ENCODE measurements around the gene UBE2D1. TPM values are rescaled to one million over a fixed set of nuclear protein-coding genes. Genes with fewer than 3 reads are reported as not detected.

Gene UBE2D1
- total and polyA plus RNA-seq, 2 of the 13 experiments (the other 11 are each of a cell fraction or from before 2014, with no cell fraction given): 6.2 to 13.8 TPM

DNA sequence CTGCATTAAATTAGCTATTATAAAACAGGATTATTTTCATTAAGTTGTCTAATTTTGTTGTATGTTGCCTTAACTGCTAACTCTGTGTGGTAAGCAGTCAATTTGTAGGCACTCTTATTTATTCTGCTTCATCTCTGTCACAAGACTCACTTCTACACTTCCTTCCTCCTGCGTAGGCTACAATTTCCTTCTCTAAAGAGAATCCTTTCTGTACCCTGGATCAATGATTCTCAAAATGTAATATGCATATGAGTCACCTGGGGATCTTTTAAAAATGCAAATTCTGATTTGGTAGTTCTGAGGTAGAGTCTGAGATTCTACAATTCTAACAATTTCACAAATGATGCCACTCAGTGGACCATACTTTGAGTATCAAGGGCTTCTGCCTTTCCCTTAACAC lies 4.4 kb upstream of the UBE2D1 start:
- CTCF ChIA-PET (ENCODE audit: low intra/inter-chr PET ratio, low total read pairs): no interaction called here
- TF ChIP-seq ZNF547 (CRISPR knock-in tag; IDR thresholded peaks at IDR 0.05) (no peak), ZMYM4 (CRISPR knock-in tag; IDR thresholded peaks at IDR 0.05) (no peak), ZIK1 (CRISPR knock-in tag; IDR thresholded peaks at IDR 0.05; ENCODE audit: borderline replicate concordance, low read depth) (no peak), ZNF563 (CRISPR knock-in tag; IDR thresholded peaks at IDR 0.05) (no peak), HCFC1 (IDR thresholded peaks at IDR 0.05; ENCODE audit: low read depth, low read length) (no peak), NFIC (IDR thresholded peaks at IDR 0.05; ENCODE audit: low read length) (no peak), CEBPB (IDR thresholded peaks at IDR 0.05; ENCODE audit: borderline replicate concordance, low read depth, low read length) (no peak), FOSL1 (CRISPR knock-in tag; IDR thresholded peaks at IDR 0.05; ENCODE audit: borderline replicate concordance) (no peak), GLI4 (CRISPR knock-in tag; IDR thresholded peaks at IDR 0.05; ENCODE audit: borderline replicate concordance) (no peak), ZNF224 (CRISPR knock-in tag; IDR thresholded peaks at IDR 0.05) (no peak), ZNF292 (CRISPR knock-in tag; IDR thresholded peaks at IDR 0.05; ENCODE audit: borderline replicate concordance, low read depth) (no peak), FLYWCH1 (CRISPR knock-in tag; IDR thresholded peaks at IDR 0.05) (no peak), CAMTA2 (CRISPR knock-in tag; IDR thresholded peaks at IDR 0.05; ENCODE audit: borderline replicate concordance) (no peak)
- TF ChIP-seq, protein P1, sequence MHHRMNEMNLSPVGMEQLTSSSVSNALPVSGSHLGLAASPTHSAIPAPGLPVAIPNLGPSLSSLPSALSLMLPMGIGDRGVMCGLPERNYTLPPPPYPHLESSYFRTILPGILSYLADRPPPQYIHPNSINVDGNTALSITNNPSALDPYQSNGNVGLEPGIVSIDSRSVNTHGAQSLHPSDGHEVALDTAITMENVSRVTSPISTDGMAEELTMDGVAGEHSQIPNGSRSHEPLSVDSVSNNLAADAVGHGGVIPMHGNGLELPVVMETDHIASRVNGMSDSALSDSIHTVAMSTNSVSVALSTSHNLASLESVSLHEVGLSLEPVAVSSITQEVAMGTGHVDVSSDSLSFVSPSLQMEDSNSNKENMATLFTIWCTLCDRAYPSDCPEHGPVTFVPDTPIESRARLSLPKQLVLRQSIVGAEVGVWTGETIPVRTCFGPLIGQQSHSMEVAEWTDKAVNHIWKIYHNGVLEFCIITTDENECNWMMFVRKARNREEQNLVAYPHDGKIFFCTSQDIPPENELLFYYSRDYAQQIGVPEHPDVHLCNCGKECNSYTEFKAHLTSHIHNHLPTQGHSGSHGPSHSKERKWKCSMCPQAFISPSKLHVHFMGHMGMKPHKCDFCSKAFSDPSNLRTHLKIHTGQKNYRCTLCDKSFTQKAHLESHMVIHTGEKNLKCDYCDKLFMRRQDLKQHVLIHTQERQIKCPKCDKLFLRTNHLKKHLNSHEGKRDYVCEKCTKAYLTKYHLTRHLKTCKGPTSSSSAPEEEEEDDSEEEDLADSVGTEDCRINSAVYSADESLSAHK (CRISPR knock-in tag; IDR thresholded peaks at IDR 0.05; ENCODE audit: borderline replicate concordance): no peak
- TF ChIP-seq, protein P2, sequence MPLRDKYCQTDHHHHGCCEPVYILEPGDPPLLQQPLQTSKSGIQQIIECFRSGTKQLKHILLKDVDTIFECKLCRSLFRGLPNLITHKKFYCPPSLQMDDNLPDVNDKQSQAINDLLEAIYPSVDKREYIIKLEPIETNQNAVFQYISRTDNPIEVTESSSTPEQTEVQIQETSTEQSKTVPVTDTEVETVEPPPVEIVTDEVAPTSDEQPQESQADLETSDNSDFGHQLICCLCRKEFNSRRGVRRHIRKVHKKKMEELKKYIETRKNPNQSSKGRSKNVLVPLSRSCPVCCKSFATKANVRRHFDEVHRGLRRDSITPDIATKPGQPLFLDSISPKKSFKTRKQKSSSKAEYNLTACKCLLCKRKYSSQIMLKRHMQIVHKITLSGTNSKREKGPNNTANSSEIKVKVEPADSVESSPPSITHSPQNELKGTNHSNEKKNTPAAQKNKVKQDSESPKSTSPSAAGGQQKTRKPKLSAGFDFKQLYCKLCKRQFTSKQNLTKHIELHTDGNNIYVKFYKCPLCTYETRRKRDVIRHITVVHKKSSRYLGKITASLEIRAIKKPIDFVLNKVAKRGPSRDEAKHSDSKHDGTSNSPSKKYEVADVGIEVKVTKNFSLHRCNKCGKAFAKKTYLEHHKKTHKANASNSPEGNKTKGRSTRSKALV (CRISPR knock-in tag; IDR thresholded peaks at IDR 0.05): no peak
- TF ChIP-seq, protein P3, sequence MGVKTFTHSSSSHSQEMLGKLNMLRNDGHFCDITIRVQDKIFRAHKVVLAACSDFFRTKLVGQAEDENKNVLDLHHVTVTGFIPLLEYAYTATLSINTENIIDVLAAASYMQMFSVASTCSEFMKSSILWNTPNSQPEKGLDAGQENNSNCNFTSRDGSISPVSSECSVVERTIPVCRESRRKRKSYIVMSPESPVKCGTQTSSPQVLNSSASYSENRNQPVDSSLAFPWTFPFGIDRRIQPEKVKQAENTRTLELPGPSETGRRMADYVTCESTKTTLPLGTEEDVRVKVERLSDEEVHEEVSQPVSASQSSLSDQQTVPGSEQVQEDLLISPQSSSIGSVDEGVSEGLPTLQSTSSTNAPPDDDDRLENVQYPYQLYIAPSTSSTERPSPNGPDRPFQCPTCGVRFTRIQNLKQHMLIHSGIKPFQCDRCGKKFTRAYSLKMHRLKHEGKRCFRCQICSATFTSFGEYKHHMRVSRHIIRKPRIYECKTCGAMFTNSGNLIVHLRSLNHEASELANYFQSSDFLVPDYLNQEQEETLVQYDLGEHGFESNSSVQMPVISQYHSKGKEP (CRISPR knock-in tag; IDR thresholded peaks at IDR 0.05): no peak
- TF ChIP-seq, protein P4, sequence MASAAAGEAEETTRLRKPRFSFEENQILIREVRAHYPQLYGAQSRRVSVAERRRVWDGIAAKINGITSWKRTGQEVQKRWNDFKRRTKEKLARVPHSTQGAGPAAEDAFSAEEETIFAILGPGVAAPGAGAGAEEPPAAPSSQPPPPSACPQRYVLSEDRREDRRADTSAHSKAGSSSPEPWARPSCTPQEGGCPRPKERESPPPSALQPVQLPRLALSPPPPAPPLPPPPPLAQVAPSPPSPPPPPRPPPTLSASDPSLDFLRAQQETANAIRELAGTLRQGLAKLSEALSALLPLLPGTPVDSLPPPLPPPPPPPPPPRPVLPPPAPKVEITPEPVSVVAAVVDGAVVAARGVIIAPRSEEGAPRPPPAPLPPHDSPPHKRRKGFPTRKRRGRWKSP (CRISPR knock-in tag; IDR thresholded peaks at IDR 0.05): no peak

More for the DNA sequence above, 4.4 kb upstream of the UBE2D1 start:
- FAIRE-seq (no peak), DNase-seq (ENCODE audit: low spot score) (no peak), ATAC-seq (no peak)
- Histone ChIP-seq H3K9ac (ENCODE audit: insufficient read depth, low read depth, low read length) (no peak overlapping the region), H3K36me3 (replicated peaks in 1 of 2; ENCODE audit: control insufficient read depth in 1 of 2, insufficient read depth in 2 of 2, low read length in 2 of 2) (no peaks in the 10 kb centered on the region), H4K20me1 (ENCODE audit: insufficient read depth, low read length) (no peaks in the 10 kb centered on the region), H3K4me1 (ENCODE audit: insufficient read depth, low read length) (peaks cover 7% of the 10 kb centered on the region; the same call in 1 of the 2 replicates), H3K79me2 (ENCODE audit: insufficient read depth, low read length) (peaks cover 2% of the 10 kb centered on the region), H3K4me3 (replicated peaks in 1 of 3; ENCODE audit: insufficient read depth in 1 of 3, low read depth in 2 of 3, low read length in 3 of 3) (no peak overlapping the region), H3K4me2 (ENCODE audit: low read depth, low read length) (no peak overlapping the region), H3K27me3 (ENCODE audit: control insufficient read depth in 1 of 2, insufficient read depth in 2 of 2, low read length in 2 of 2) (peaks cover 0 to 3% of the 10 kb centered on the region in 2 experiments; a peak in 1 of 5 replicates), H2AFZ (ENCODE audit: low read length) (no peak overlapping the region), H3K9me3 (ENCODE audit: low read length) (no peaks in the 10 kb centered on the region), H3K27ac (ENCODE audit: extremely low read length, insufficient read depth, low read length) (no peak overlapping the region)
- BruUV-seq (replicated peaks): no TSS peak
- POLR2A ChIA-PET: no interaction called here
- intact Hi-C loops (cut with micrococcal nuclease; ENCODE audit: unreplicated experiment) (no loop called here), in situ Hi-C loops (cut with HindIII; ENCODE audit: extremely low pct_ligation_motif_present, low pct_unique_long_range_greater_than_20kb) (no loop called here)
- 92% methylated on average over 1 of the region's 1 CpG for WGBS (ENCODE audit: low lambda C conversion rate)

Data from HepG2 (cell line).